HEK293 (cell line): ENCODE results near the gene GPR162.

Source experiments
- CTCF ChIA-PET: fragments of 350-600 bp; formaldehyde crosslinking; extraction: SDS; loops from one replicate; lab custom pipeline; 2021; ENCODE audit warnings: antibody characterized with exemption; lab: Yijun Ruan, JAX
- POLR2A ChIA-PET: fragments of 300-600 bp; formaldehyde crosslinking; extraction: SDS; loops from one replicate; lab custom pipeline; 2020; ENCODE audit warnings: antibody characterized with exemption, inconsistent platforms; lab: Yijun Ruan, JAX
- H3K27ac ChIP-seq: fragments of 200-500 bp; sonication (Bioruptor generic); 2 replicates; pipeline ENCODE4 v1.5.1; 2014; ENCODE audit warnings: low read depth, low read length, control low read depth, inconsistent platforms; ENCODE audit errors: extremely low read depth
- H3K36me3 ChIP-seq, 2 experiments: fragments of 200-500 bp in 1 of 2; sonication (Bioruptor generic) in 1 of 2; 1 replicate in 1 of 2; 2 replicates in 1 of 2; pipeline ENCODE4 v1.5.1; 2014 to 2017; ENCODE audit warnings: inconsistent platforms in 2 of 2, low read length in 2 of 2; ENCODE audit not compliant: control insufficient read depth in 2 of 2, insufficient read depth in 1 of 2
- H3K4me1 ChIP-seq: fragments of 200-500 bp; sonication (Bioruptor generic); 2 replicates; pipeline ENCODE4 v1.5.1; 2014; ENCODE audit warnings: mild to moderate bottlenecking, low read length, inconsistent platforms; ENCODE audit not compliant: control insufficient read depth, insufficient read depth
- H3K4me3 ChIP-seq: 2 replicates; pipeline ENCODE4 v1.5.1; 2011; ENCODE audit warnings: low read depth, mild to moderate bottlenecking, control low read depth, low read length, moderate library complexity
- H3K9me3 ChIP-seq: fragments of 200-500 bp; sonication (Bioruptor generic); 2 replicates; pipeline ENCODE4 v1.5.1; 2014; ENCODE audit warnings: low read depth, low read length, inconsistent platforms; ENCODE audit not compliant: control insufficient read depth, insufficient read depth
- AEBP2 ChIP-seq: fragments of 450-650 bp; formaldehyde crosslinking; IDR thresholded peaks from 2 replicates; pipeline ENCODE4 v1.5.1; 2016; ENCODE audit warnings: missing biosample characterization, missing genetic modification characterization, borderline replicate concordance
- EGR2 ChIP-seq: fragments of 450-650 bp; formaldehyde crosslinking; IDR thresholded peaks from 2 replicates; pipeline ENCODE4 v1.5.1; 2016; ENCODE audit warnings: low read depth, missing biosample characterization, missing genetic modification characterization
- KLF1 ChIP-seq: fragments of 450-650 bp; formaldehyde crosslinking; IDR thresholded peaks from 2 replicates; pipeline ENCODE4 v1.5.1; 2016; ENCODE audit warnings: missing biosample characterization, missing genetic modification characterization
- KLF10 ChIP-seq: fragments of 450-650 bp; IDR thresholded peaks from 2 replicates; pipeline ENCODE4 v1.5.1; 2018; ENCODE audit warnings: missing biosample characterization, mild to moderate bottlenecking, missing genetic modification characterization
- SP2 ChIP-seq: fragments of 450-650 bp; formaldehyde crosslinking; IDR thresholded peaks from 2 replicates; pipeline ENCODE4 v1.5.1; 2016; ENCODE audit warnings: missing biosample characterization, missing genetic modification characterization
- ZBTB6 ChIP-seq: fragments of 450-650 bp; formaldehyde crosslinking; IDR thresholded peaks from 2 replicates; pipeline ENCODE4 v1.5.1; 2017; ENCODE audit warnings: missing biosample characterization, missing genetic modification characterization
- ZBTB7A ChIP-seq: fragments of 450-650 bp; formaldehyde crosslinking; IDR thresholded peaks from 2 replicates; pipeline ENCODE4 v1.5.1; 2016; ENCODE audit warnings: low read depth, missing biosample characterization, missing genetic modification characterization
- ZFHX2 ChIP-seq: fragments of 450-650 bp; formaldehyde crosslinking; conservative IDR thresholded peaks from 2 replicates; pipeline ENCODE4 v1.5.1; 2016; ENCODE audit warnings: missing biosample characterization, missing genetic modification characterization
- ZFP3 ChIP-seq: fragments of 450-650 bp; formaldehyde crosslinking; IDR thresholded peaks from 2 replicates; pipeline ENCODE4 v1.5.1; 2016; ENCODE audit warnings: low read depth, missing biosample characterization, missing genetic modification characterization
- ZNF121 ChIP-seq: fragments of 450-650 bp; formaldehyde crosslinking; IDR thresholded peaks from 2 replicates; pipeline ENCODE4 v1.5.1; 2016; ENCODE audit warnings: missing biosample characterization, missing genetic modification characterization
- ZNF148 ChIP-seq: fragments of 450-650 bp; formaldehyde crosslinking; IDR thresholded peaks from 2 replicates; pipeline ENCODE4 v1.5.0; 2017; ENCODE audit warnings: missing biosample characterization, missing genetic modification characterization, borderline replicate concordance
- ZNF202 ChIP-seq: fragments of 450-650 bp; formaldehyde crosslinking; IDR thresholded peaks from 2 replicates; pipeline ENCODE4 v1.5.1; 2016; ENCODE audit warnings: missing biosample characterization, missing genetic modification characterization, borderline replicate concordance
- ZNF362 ChIP-seq: fragments of 450-650 bp; formaldehyde crosslinking; IDR thresholded peaks from 2 replicates; pipeline ENCODE4 v1.5.1; 2016; ENCODE audit warnings: missing biosample characterization, missing genetic modification characterization
- ZNF473 ChIP-seq: fragments of 450-650 bp; formaldehyde crosslinking; IDR thresholded peaks from 2 replicates; pipeline ENCODE4 v1.5.1; 2017; ENCODE audit warnings: missing biosample characterization, missing genetic modification characterization
- ZNF645 ChIP-seq: fragments of 450-650 bp; formaldehyde crosslinking; IDR thresholded peaks from 2 replicates; pipeline ENCODE4; 2016; ENCODE audit warnings: missing biosample characterization, missing genetic modification characterization
- ZXDB ChIP-seq: fragments of 450-650 bp; formaldehyde crosslinking; IDR thresholded peaks from 2 replicates; pipeline ENCODE4 v1.5.1; 2016; ENCODE audit warnings: missing biosample characterization, missing genetic modification characterization
- TF ChIP-seq, protein P1 (sequence below): fragments of 450-650 bp; formaldehyde crosslinking; IDR thresholded peaks from 2 replicates; pipeline ENCODE4 v1.5.1; 2017; ENCODE audit warnings: missing biosample characterization, missing genetic modification characterization
- TF ChIP-seq, protein P2 (sequence below): fragments of 450-650 bp; formaldehyde crosslinking; IDR thresholded peaks from 2 replicates; pipeline ENCODE4 v1.5.1; 2016; ENCODE audit warnings: missing biosample characterization, missing genetic modification characterization
- TF ChIP-seq, protein P3 (sequence below): fragments of 450-650 bp; formaldehyde crosslinking; IDR thresholded peaks from 2 replicates; pipeline ENCODE4 v1.5.1; 2016; ENCODE audit warnings: missing biosample characterization, missing genetic modification characterization
- TF ChIP-seq, protein P4 (sequence below): fragments of 450-650 bp; formaldehyde crosslinking; IDR thresholded peaks from 2 replicates; pipeline ENCODE4 v1.5.1; 2016; ENCODE audit warnings: missing biosample characterization, missing genetic modification characterization, low read depth

The GPR162 gene

GRCh38 chr12:6817662-6818157, 3.9 kb upstream of the GPR162 start (continued):
- TF ChIP-seq ZFHX2 = peak; percentile 65
- TF ChIP-seq AEBP2 (tag by site-specific recombination) = 0 out of 2 replicates have a peak, but pooled peaks have one; percentile 26
- peak; percentile 55 for TF ChIP-seq EGR2
- no peak for TF ChIP-seq ZXDB (tag by site-specific recombination)
- TF ChIP-seq, protein P1, sequence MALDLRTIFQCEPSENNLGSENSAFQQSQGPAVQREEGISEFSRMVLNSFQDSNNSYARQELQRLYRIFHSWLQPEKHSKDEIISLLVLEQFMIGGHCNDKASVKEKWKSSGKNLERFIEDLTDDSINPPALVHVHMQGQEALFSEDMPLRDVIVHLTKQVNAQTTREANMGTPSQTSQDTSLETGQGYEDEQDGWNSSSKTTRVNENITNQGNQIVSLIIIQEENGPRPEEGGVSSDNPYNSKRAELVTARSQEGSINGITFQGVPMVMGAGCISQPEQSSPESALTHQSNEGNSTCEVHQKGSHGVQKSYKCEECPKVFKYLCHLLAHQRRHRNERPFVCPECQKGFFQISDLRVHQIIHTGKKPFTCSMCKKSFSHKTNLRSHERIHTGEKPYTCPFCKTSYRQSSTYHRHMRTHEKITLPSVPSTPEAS (tag by site-specific recombination) = peak; percentile 99
- no peak for TF ChIP-seq ZNF362
- no peak for TF ChIP-seq KLF1 (tag by site-specific recombination)
- TF ChIP-seq ZNF121 (tag by site-specific recombination) = no peak
- 0 out of 2 replicates have a peak, but pooled peaks have one; percentile 66 for TF ChIP-seq ZNF148 (tag by site-specific recombination)

GRCh38 chr12:6818222-6818621, 3.4 kb upstream of the GPR162 start:
- H3K9me3 ChIP-seq = no peaks in the 10 kb centered on the region
- H3K36me3 ChIP-seq = no peaks in the 10 kb centered on the region
- CTCF ChIA-PET = interaction anchor here (2.0 kb wide), 1 partner anchor 65 kb away, joined by 9 read pairs; the partner anchor contains the start of gene MLF2
- no peak overlapping the region for H3K4me3 ChIP-seq
- no peak overlapping the region for H3K27ac ChIP-seq
- POLR2A ChIA-PET = no interaction called here
- H3K4me1 ChIP-seq = peaks cover 6% of the 10 kb centered on the region; the same call in 1 of the 2 replicates
- TF ChIP-seq KLF10 (tag by site-specific recombination) (peak; percentile 94), ZNF202 (no peak), SP2 (tag by site-specific recombination) (peak; percentile 13; the same call in 1 of the 2 replicates), ZFP3 (tag by site-specific recombination) (no peak), ZBTB7A (tag by site-specific recombination) (no peak), ZNF645 (tag by site-specific recombination) (no peak), ZBTB6 (tag by site-specific recombination) (no peak), ZNF473 (tag by site-specific recombination) (no peak)
- TF ChIP-seq, protein P2, sequence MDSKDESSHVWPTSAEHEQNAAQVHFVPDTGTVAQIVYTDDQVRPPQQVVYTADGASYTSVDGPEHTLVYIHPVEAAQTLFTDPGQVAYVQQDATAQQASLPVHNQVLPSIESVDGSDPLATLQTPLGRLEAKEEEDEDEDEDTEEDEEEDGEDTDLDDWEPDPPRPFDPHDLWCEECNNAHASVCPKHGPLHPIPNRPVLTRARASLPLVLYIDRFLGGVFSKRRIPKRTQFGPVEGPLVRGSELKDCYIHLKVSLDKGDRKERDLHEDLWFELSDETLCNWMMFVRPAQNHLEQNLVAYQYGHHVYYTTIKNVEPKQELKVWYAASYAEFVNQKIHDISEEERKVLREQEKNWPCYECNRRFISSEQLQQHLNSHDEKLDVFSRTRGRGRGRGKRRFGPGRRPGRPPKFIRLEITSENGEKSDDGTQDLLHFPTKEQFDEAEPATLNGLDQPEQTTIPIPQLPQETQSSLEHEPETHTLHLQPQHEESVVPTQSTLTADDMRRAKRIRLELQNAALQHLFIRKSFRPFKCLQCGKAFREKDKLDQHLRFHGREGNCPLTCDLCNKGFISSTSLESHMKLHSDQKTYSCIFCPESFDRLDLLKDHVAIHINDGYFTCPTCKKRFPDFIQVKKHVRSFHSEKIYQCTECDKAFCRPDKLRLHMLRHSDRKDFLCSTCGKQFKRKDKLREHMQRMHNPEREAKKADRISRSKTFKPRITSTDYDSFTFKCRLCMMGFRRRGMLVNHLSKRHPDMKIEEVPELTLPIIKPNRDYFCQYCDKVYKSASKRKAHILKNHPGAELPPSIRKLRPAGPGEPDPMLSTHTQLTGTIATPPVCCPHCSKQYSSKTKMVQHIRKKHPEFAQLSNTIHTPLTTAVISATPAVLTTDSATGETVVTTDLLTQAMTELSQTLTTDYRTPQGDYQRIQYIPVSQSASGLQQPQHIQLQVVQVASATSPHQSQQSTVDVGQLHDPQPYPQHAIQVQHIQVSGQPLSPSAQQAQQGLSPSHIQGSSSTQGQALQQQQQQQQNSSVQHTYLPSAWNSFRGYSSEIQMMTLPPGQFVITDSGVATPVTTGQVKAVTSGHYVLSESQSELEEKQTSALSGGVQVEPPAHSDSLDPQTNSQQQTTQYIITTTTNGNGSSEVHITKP (tag by site-specific recombination) = peak; percentile 63
- TF ChIP-seq, protein P3, sequence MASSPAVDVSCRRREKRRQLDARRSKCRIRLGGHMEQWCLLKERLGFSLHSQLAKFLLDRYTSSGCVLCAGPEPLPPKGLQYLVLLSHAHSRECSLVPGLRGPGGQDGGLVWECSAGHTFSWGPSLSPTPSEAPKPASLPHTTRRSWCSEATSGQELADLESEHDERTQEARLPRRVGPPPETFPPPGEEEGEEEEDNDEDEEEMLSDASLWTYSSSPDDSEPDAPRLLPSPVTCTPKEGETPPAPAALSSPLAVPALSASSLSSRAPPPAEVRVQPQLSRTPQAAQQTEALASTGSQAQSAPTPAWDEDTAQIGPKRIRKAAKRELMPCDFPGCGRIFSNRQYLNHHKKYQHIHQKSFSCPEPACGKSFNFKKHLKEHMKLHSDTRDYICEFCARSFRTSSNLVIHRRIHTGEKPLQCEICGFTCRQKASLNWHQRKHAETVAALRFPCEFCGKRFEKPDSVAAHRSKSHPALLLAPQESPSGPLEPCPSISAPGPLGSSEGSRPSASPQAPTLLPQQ (tag by site-specific recombination) = no peak
- TF ChIP-seq, protein P4, sequence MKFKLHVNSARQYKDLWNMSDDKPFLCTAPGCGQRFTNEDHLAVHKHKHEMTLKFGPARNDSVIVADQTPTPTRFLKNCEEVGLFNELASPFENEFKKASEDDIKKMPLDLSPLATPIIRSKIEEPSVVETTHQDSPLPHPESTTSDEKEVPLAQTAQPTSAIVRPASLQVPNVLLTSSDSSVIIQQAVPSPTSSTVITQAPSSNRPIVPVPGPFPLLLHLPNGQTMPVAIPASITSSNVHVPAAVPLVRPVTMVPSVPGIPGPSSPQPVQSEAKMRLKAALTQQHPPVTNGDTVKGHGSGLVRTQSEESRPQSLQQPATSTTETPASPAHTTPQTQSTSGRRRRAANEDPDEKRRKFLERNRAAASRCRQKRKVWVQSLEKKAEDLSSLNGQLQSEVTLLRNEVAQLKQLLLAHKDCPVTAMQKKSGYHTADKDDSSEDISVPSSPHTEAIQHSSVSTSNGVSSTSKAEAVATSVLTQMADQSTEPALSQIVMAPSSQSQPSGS = no peak
